ENCODE results near the gene FBXW5. TPM values are rescaled to one million over a fixed set of nuclear protein-coding genes. Genes with fewer than 3 reads are reported as not detected.

Gene FBXW5
- total and polyA plus RNA-seq, 10 of the 15 experiments (the other 5 are each of a cell fraction or from before 2014, with no cell fraction given): 0.21 to 97.3 (median 44.5) TPM

- TF ChIP-seq ZNF687 (IDR thresholded peaks at IDR 0.05) (no peak), BRCA1 (IDR thresholded peaks at IDR 0.05; ENCODE audit: low read depth, low read length) (no peak), KDM1A (IDR thresholded peaks at IDR 0.05; ENCODE audit: borderline replicate concordance) (no peak), TBL1XR1 (IDR thresholded peaks at IDR 0.05; ENCODE audit: low read depth, low read length) (no peak), IKZF1 (conservative IDR thresholded peaks at IDR 0.05) (no peak), CHD1 (IDR thresholded peaks at IDR 0.05; ENCODE audit: low read depth, low read length) (no peak), ZBTB4 (CRISPR knock-in tag; IDR thresholded peaks at IDR 0.05) (no peak), JUND (IDR thresholded peaks at IDR 0.05; ENCODE audit: low read depth, low read length) (no peak), HCFC1 (IDR thresholded peaks at IDR 0.05; ENCODE audit: low read length) (no peak), RFX5 (IDR thresholded peaks at IDR 0.05; ENCODE audit: low read depth, low read length) (no peak), MXI1 (IDR thresholded peaks at IDR 0.05; ENCODE audit: low read depth, low read length) (no peak), CBX5 (IDR thresholded peaks at IDR 0.05; ENCODE audit: low read depth) (no peak), WRNIP1 (IDR thresholded peaks at IDR 0.05; ENCODE audit: borderline replicate concordance, low read depth, low read length) (no peak), ZNF592 (IDR thresholded peaks at IDR 0.05) (no peak), MYC (IDR thresholded peaks at IDR 0.05; ENCODE audit: insufficient read depth, insufficient read length, insufficient replicate concordance, low read length, severe bottlenecking) (no peak)
These were observed 48.4 kb upstream of the FBXW5 start (continued) for GRCh38 chr9:136992819-136993369.
